HUES48 (cell line): ENCODE data around the gene OR2G2.

Experiments
- H3K27ac ChIP-seq: one replicate; pipeline ENCODE4 v1.7.0; 2013; ENCODE audit warnings: low read depth, low read length, inconsistent platforms
- H3K27me3 ChIP-seq: 2 replicates; pipeline ENCODE4 v1.6.1; 2013; ENCODE audit warnings: mild to moderate bottlenecking, low read length; ENCODE audit not compliant: control insufficient read depth, insufficient read depth
- H3K36me3 ChIP-seq: 2 replicates; pipeline ENCODE4 v1.6.1; 2013; ENCODE audit warnings: low read length; ENCODE audit not compliant: control insufficient read depth, insufficient read depth
- H3K4me1 ChIP-seq: 2 replicates; pipeline ENCODE4 v1.6.1; 2013; ENCODE audit warnings: mild to moderate bottlenecking, low read length; ENCODE audit not compliant: control insufficient read depth, insufficient read depth
- H3K4me3 ChIP-seq: 2 replicates; pipeline ENCODE4 v1.5.1; 2013; ENCODE audit warnings: mild to moderate bottlenecking, low read depth, low read length
- H3K9ac ChIP-seq: 2 replicates; pipeline ENCODE4 v1.6.1; 2013; ENCODE audit warnings: mild to moderate bottlenecking, low read depth, low read length, moderate library complexity
- H3K9me3 ChIP-seq: 2 replicates; pipeline ENCODE4 v1.6.1; 2013; ENCODE audit warnings: low read length; ENCODE audit not compliant: control insufficient read depth, insufficient read depth

Gene OR2G2

GRCh38 chr1:247562198-247562597 is 26.0 kb upstream of the OR2G2 start:
- H3K4me1 ChIP-seq, result 0 out of 2 replicates have a peak, but pooled peaks cover 5% of the 10 kb centered on the region
- H3K4me3 ChIP-seq, result no peak overlapping the region
- no peaks in the 10 kb centered on the region for H3K27me3 ChIP-seq
- H3K27ac ChIP-seq, result no peak overlapping the region
- H3K36me3 ChIP-seq, result no peaks in the 10 kb centered on the region
- no peak overlapping the region for H3K9ac ChIP-seq
- no peaks in the 10 kb centered on the region for H3K9me3 ChIP-seq

- Histone ChIP-seq H3K4me3 (no peak overlapping the region), H3K27me3 (no peaks in the 10 kb centered on the region), H3K9me3 (no peaks in the 10 kb centered on the region), H3K36me3 (no peaks in the 10 kb centered on the region), H3K4me1 (no peaks in the 10 kb centered on the region), H3K27ac (no peak overlapping the region), H3K9ac (no peak overlapping the region)
Measured at GRCh38 chr1:247574236-247574635, 13.9 kb upstream of the OR2G2 start.

- H3K27ac ChIP-seq, result no peak overlapping the region
- no peak overlapping the region for H3K9ac ChIP-seq
- H3K9me3 ChIP-seq, result no peaks in the 10 kb centered on the region
- H3K27me3 ChIP-seq, result no peaks in the 10 kb centered on the region
- no peaks in the 10 kb centered on the region for H3K36me3 ChIP-seq
- H3K4me3 ChIP-seq, result no peak overlapping the region
- H3K4me1 ChIP-seq, result no peaks in the 10 kb centered on the region
Measured at GRCh38 chr1:247574664-247575063, 13.5 kb upstream of the OR2G2 start.

- H3K4me1 ChIP-seq, result no peaks in the 10 kb centered on the region
Measured at GRCh38 chr1:247576514-247576913, 11.6 kb upstream of the OR2G2 start.

GRCh38 chr1:247578946-247579460 is 9.2 kb upstream of the OR2G2 start:
- Histone ChIP-seq H3K9ac (no peak overlapping the region), H3K4me3 (no peak overlapping the region), H3K27me3 (no peaks in the 10 kb centered on the region), H3K4me1 (no peaks in the 10 kb centered on the region), H3K27ac (no peak overlapping the region), H3K36me3 (no peaks in the 10 kb centered on the region), H3K9me3 (no peaks in the 10 kb centered on the region)

More at GRCh38 chr1:247576514-247576913, 11.6 kb upstream of the OR2G2 start:
- H3K4me3 ChIP-seq, result no peak overlapping the region
- no peaks in the 10 kb centered on the region for H3K27me3 ChIP-seq
- H3K9me3 ChIP-seq, result no peaks in the 10 kb centered on the region
- no peak overlapping the region for H3K27ac ChIP-seq
- H3K9ac ChIP-seq, result no peak overlapping the region
- no peaks in the 10 kb centered on the region for H3K36me3 ChIP-seq

GRCh38 chr1:247605286-247605685 is 17.1 kb downstream of the OR2G2 start, which contains the start of gene OR2G3:
Gene OR2G3 (plus strand): TSS chr1:247605586. CDS start chr1:247605586, 0 bp downstream.
- Histone ChIP-seq H3K4me3 (no peak within 1 kb of the TSS), H3K4me1 (no peaks in the 10 kb centered on the region), H3K27ac (no peak within 1 kb of the TSS), H3K9ac (no peak within 1 kb of the TSS), H3K36me3 (no peaks in the 10 kb centered on the region), H3K9me3 (no peaks in the 10 kb centered on the region), H3K27me3 (no peaks in the 10 kb centered on the region)

- Histone ChIP-seq H3K4me1 (no peaks in the 10 kb centered on the region), H3K27ac (no peak overlapping the region), H3K4me3 (no peak overlapping the region)
Measured at GRCh38 chr1:247613405-247613804, 25.2 kb downstream of the OR2G2 start.

GRCh38 chr1:247614625-247615024 is 26.5 kb downstream of the OR2G2 start:
- H3K4me3 ChIP-seq, result no peak overlapping the region
- no peak overlapping the region for H3K9ac ChIP-seq
- no peak overlapping the region for H3K27ac ChIP-seq
- no peaks in the 10 kb centered on the region for H3K9me3 ChIP-seq
- H3K27me3 ChIP-seq, result no peaks in the 10 kb centered on the region
- H3K4me1 ChIP-seq, result no peaks in the 10 kb centered on the region
- H3K36me3 ChIP-seq, result no peaks in the 10 kb centered on the region

More at GRCh38 chr1:247613405-247613804, 25.2 kb downstream of the OR2G2 start:
- H3K9me3 ChIP-seq, result no peaks in the 10 kb centered on the region
- H3K36me3 ChIP-seq, result no peaks in the 10 kb centered on the region
- no peaks in the 10 kb centered on the region for H3K27me3 ChIP-seq
- no peak overlapping the region for H3K9ac ChIP-seq

GRCh38 chr1:247627951-247628350 is 39.8 kb downstream of the OR2G2 start:
- no peak overlapping the region for H3K4me3 ChIP-seq
- no peak overlapping the region for H3K9ac ChIP-seq

GRCh38 chr1:247638011-247638410 is 49.9 kb downstream of the OR2G2 start:
- peaks cover 10% of the 10 kb centered on the region for H3K4me1 ChIP-seq
- H3K4me3 ChIP-seq, result no peak overlapping the region
- no peak overlapping the region for H3K9ac ChIP-seq
- H3K36me3 ChIP-seq, result no peaks in the 10 kb centered on the region
- 0 out of 2 replicates have a peak, but pooled peaks cover 3% of the 10 kb centered on the region for H3K9me3 ChIP-seq
- no peak overlapping the region for H3K27ac ChIP-seq
- H3K27me3 ChIP-seq, result peaks cover 21% of the 10 kb centered on the region

More at GRCh38 chr1:247627951-247628350, 39.8 kb downstream of the OR2G2 start:
- H3K27ac ChIP-seq, result no peak overlapping the region
- H3K36me3 ChIP-seq, result no peaks in the 10 kb centered on the region
- no peaks in the 10 kb centered on the region for H3K4me1 ChIP-seq
- H3K9me3 ChIP-seq, result no peaks in the 10 kb centered on the region
- H3K27me3 ChIP-seq, result no peaks in the 10 kb centered on the region

- Histone ChIP-seq H3K9ac (no peak overlapping the region), H3K27ac (no peak overlapping the region), H3K4me1 (peaks cover 10% of the 10 kb centered on the region)
Measured at GRCh38 chr1:247638781-247639180, 50.6 kb downstream of the OR2G2 start.

More at GRCh38 chr1:247638781-247639180, 50.6 kb downstream of the OR2G2 start:
- peaks cover 21% of the 10 kb centered on the region for H3K27me3 ChIP-seq
- H3K36me3 ChIP-seq, result no peaks in the 10 kb centered on the region
- H3K4me3 ChIP-seq, result peak overlapping the region; percentile 59
- 0 out of 2 replicates have a peak, but pooled peaks cover 3% of the 10 kb centered on the region for H3K9me3 ChIP-seq
